ENCODE results near the gene ATP10A. TPM values are rescaled to one million over a fixed set of nuclear protein-coding genes. Genes with fewer than 3 reads are reported as not detected.

The ATP10A gene
- total RNA-seq, 1 donor from 2014 or later, result 3.2 TPM

GRCh38 chr15:25687689-25688088 is 175.4 kb downstream of the ATP10A start:
- no peaks in the 10 kb centered on the region for H3K27me3 ChIP-seq
- DNase-seq (ENCODE audit: extremely low spot score in 2 of 2), result no peak
- no peaks in the 10 kb centered on the region for H3K9me3 ChIP-seq
- no peak overlapping the region for H3K4me3 ChIP-seq
- no peak for TF ChIP-seq POLR2AphosphoS5 (IDR thresholded peaks at IDR 0.05; ENCODE audit: insufficient read depth in 1 of 2, low read depth in 1 of 2)
- no peak for TF ChIP-seq CTCF (IDR thresholded peaks at IDR 0.05)
- TF ChIP-seq POLR2A (IDR thresholded peaks at IDR 0.05), result no peak
- H3K4me1 ChIP-seq, result peaks cover 26% of the 10 kb centered on the region
- intact Hi-C loops (cut with DNase I), result no loop called here
- H3K36me3 ChIP-seq, result no peaks in the 10 kb centered on the region
- no peak overlapping the region for H3K27ac ChIP-seq

GRCh38 chr15:25687276-25687675 is 175.9 kb downstream of the ATP10A start:
- Histone ChIP-seq H3K27me3 (no peaks in the 10 kb centered on the region), H3K36me3 (no peaks in the 10 kb centered on the region), H3K27ac (no peak overlapping the region), H3K9me3 (no peaks in the 10 kb centered on the region), H3K4me1 (peaks cover 26% of the 10 kb centered on the region), H3K4me3 (no peak overlapping the region)
- intact Hi-C loops (cut with DNase I), result no loop called here
- TF ChIP-seq POLR2AphosphoS5 (IDR thresholded peaks at IDR 0.05; ENCODE audit: insufficient read depth in 1 of 2, low read depth in 1 of 2) (no peak), CTCF (IDR thresholded peaks at IDR 0.05) (no peak), POLR2A (IDR thresholded peaks at IDR 0.05) (no peak)
- DNase-seq (ENCODE audit: extremely low spot score in 2 of 2), result no peak

- H3K4me3 ChIP-seq, result no peak overlapping the region
- no peaks in the 10 kb centered on the region for H3K36me3 ChIP-seq
- DNase-seq (ENCODE audit: extremely low spot score in 2 of 2), result no peak
- no peaks in the 10 kb centered on the region for H3K9me3 ChIP-seq
- peaks cover 26% of the 10 kb centered on the region for H3K4me1 ChIP-seq
- no peak overlapping the region for H3K27ac ChIP-seq
- TF ChIP-seq CTCF (IDR thresholded peaks at IDR 0.05) (no peak), POLR2AphosphoS5 (IDR thresholded peaks at IDR 0.05; ENCODE audit: insufficient read depth in 1 of 2, low read depth in 1 of 2) (no peak), POLR2A (IDR thresholded peaks at IDR 0.05) (no peak)
- intact Hi-C loops (cut with DNase I), result no loop called here
- H3K27me3 ChIP-seq, result no peaks in the 10 kb centered on the region
These were observed 176.3 kb downstream of the ATP10A start for GRCh38 chr15:25686780-25687179.

GRCh38 chr15:25684521-25685431 is 178.4 kb downstream of the ATP10A start:
- DNase-seq (ENCODE audit: extremely low spot score in 2 of 2), result peak in 1 of 2 donors; percentile 96
- Histone ChIP-seq H3K27me3 (no peaks in the 10 kb centered on the region), H3K4me1 (peaks cover 20% of the 10 kb centered on the region), H3K36me3 (peaks cover 0 to 5% of the 10 kb centered on the region in 2 donors), H3K4me3 (no peak overlapping the region), H3K9me3 (no peaks in the 10 kb centered on the region), H3K27ac (peak overlapping the region; percentile 31)
- peak; percentile 37 to 47 for TF ChIP-seq POLR2AphosphoS5 (IDR thresholded peaks at IDR 0.05; ENCODE audit: insufficient read depth in 1 of 2, low read depth in 1 of 2)
- no peak for TF ChIP-seq CTCF (IDR thresholded peaks at IDR 0.05)
- intact Hi-C loops (cut with DNase I), result no loop called here

GRCh38 chr15:25683911-25684310 is 179.2 kb downstream of the ATP10A start:
- peak overlapping the region; percentile 31 for H3K27ac ChIP-seq
- H3K9me3 ChIP-seq, result no peaks in the 10 kb centered on the region
- peaks cover 20% of the 10 kb centered on the region for H3K4me1 ChIP-seq
- DNase-seq (ENCODE audit: extremely low spot score in 2 of 2), result no peak
- H3K27me3 ChIP-seq, result no peaks in the 10 kb centered on the region
- no peak overlapping the region for H3K4me3 ChIP-seq
- TF ChIP-seq CTCF (IDR thresholded peaks at IDR 0.05) (no peak), POLR2AphosphoS5 (IDR thresholded peaks at IDR 0.05; ENCODE audit: insufficient read depth in 1 of 2, low read depth in 1 of 2) (no peak), POLR2A (IDR thresholded peaks at IDR 0.05) (no peak)
- intact Hi-C loops (cut with DNase I), result no loop called here
- H3K36me3 ChIP-seq, result peaks cover 0 to 5% of the 10 kb centered on the region in 2 donors
